ENCODE results near the gene UBC. TPM values are rescaled to one million over a fixed set of nuclear protein-coding genes. Genes with fewer than 3 reads are reported as not detected.

The UBC gene
- total and polyA plus RNA-seq, 9 of the 15 experiments (the other 6 are each of a cell fraction or from before 2014, with no cell fraction given): 533 to 1,153 (median 813) TPM

GRCh38 chr12:124917135-124917840, 2.8 kb upstream of the UBC start (continued):
- TF ChIP-seq ATF2 (CRISPR knock-in tag; IDR thresholded peaks at IDR 0.05) (no peak), CTCF (IDR thresholded peaks at IDR 0.05 in 2 of 3, conservative IDR thresholded peaks at IDR 0.05 in 1 of 3; ENCODE audit: insufficient read depth in 2 of 3, low read depth in 1 of 3, low read length in 3 of 3) (no peak), WHSC1 (IDR thresholded peaks at IDR 0.05; ENCODE audit: low read length) (no peak), KLF13 (tag; IDR thresholded peaks at IDR 0.05; ENCODE audit: borderline replicate concordance, low read depth) (peak; percentile 65; the same call in 1 of the 2 replicates), PATZ1 (CRISPR knock-in tag; IDR thresholded peaks at IDR 0.05; ENCODE audit: borderline replicate concordance) (no peak)

Measured in K562 (cell line).